Chondrocyte (in vitro differentiated cells): ENCODE results near the gene BRD7. TPM values are rescaled to one million over a fixed set of nuclear protein-coding genes. Genes with fewer than 3 reads are reported as not detected.

Source experiments
- DNase-seq: peaks from one replicate; pipeline ENCODE4 v3.0.0; 2021; ENCODE audit warnings: mixed read lengths, low spot score
- H3K27ac Mint-ChIP-seq: one replicate; pipeline ENCODE4 v1.8.0; 2021; ENCODE audit warnings: mild to moderate bottlenecking, moderate library complexity, mixed read lengths; ENCODE audit not compliant: unreplicated experiment
- H3K27me3 Mint-ChIP-seq: 2 replicates; pipeline ENCODE4 v1.8.0; 2021; ENCODE audit warnings: low read depth, mixed read lengths
- H3K36me3 Mint-ChIP-seq: 2 replicates; pipeline ENCODE4 v1.8.0; 2021; ENCODE audit warnings: low read depth, mixed read lengths
- H3K4me1 Mint-ChIP-seq: 2 replicates; pipeline ENCODE4 v1.8.0; 2021; ENCODE audit warnings: low read depth, mild to moderate bottlenecking, mixed read lengths
- H3K4me3 Mint-ChIP-seq: one replicate; pipeline ENCODE4 v1.8.0; 2021; ENCODE audit warnings: mild to moderate bottlenecking, moderate library complexity, mixed read lengths; ENCODE audit not compliant: unreplicated experiment
- H3K9me3 Mint-ChIP-seq: 2 replicates; pipeline ENCODE4 v1.8.0; 2021; ENCODE audit warnings: low read depth, mixed read lengths
- CTCF ChIP-seq: fragments of 200-600 bp; sonication (generic); IDR thresholded peaks from 2 replicates; pipeline ENCODE4 v1.5.0; 2021; ENCODE audit warnings: antibody characterized with exemption, mild to moderate bottlenecking, moderate library complexity
- total RNA-seq: library from RNA; stranded (reverse); gene quantifications from 3 replicates; pipeline ENCODE4 v1.2.1, GENCODE V29; 2021

Gene BRD7
- total RNA-seq, 1 donor from 2014 or later, result 47.6 TPM

GRCh38 chr16:50340578-50340977 lies 28.2 kb downstream of the BRD7 start:
- DNase-seq, result no peak
- H3K27ac Mint-ChIP-seq, result peak overlapping the region; percentile 33
- no peak overlapping the region for H3K4me3 Mint-ChIP-seq
- peaks cover 41% of the 10 kb centered on the region for H3K4me1 Mint-ChIP-seq
- no peaks in the 10 kb centered on the region for H3K9me3 Mint-ChIP-seq
- no peak for TF ChIP-seq CTCF
- H3K27me3 Mint-ChIP-seq, result no peaks in the 10 kb centered on the region
- peaks cover 16% of the 10 kb centered on the region for H3K36me3 Mint-ChIP-seq

GRCh38 chr16:50338371-50339231 lies 30.2 kb downstream of the BRD7 start:
- Mint-ChIP-seq H3K27ac (peak overlapping the region; percentile 1), H3K27me3 (no peaks in the 10 kb centered on the region), H3K4me1 (peaks cover 57% of the 10 kb centered on the region), H3K4me3 (no peak overlapping the region), H3K36me3 (peaks cover 9% of the 10 kb centered on the region), H3K9me3 (no peaks in the 10 kb centered on the region)
- DNase-seq, result no peak
- TF ChIP-seq CTCF, result no peak

- no peaks in the 10 kb centered on the region for H3K27me3 Mint-ChIP-seq
- TF ChIP-seq CTCF, result no peak
- H3K9me3 Mint-ChIP-seq, result peaks cover 3% of the 10 kb centered on the region
- H3K4me1 Mint-ChIP-seq, result peaks cover 62% of the 10 kb centered on the region
- no peak for DNase-seq
- peaks cover 10% of the 10 kb centered on the region for H3K36me3 Mint-ChIP-seq
- H3K4me3 Mint-ChIP-seq, result no peak overlapping the region
- H3K27ac Mint-ChIP-seq, result peak overlapping the region; percentile 39
Measured at GRCh38 chr16:50336884-50337283, 31.9 kb downstream of the BRD7 start.

- Mint-ChIP-seq H3K4me3 (no peak overlapping the region), H3K36me3 (peaks cover 14% of the 10 kb centered on the region), H3K9me3 (peaks cover 3% of the 10 kb centered on the region), H3K27ac (no peak overlapping the region), H3K27me3 (no peaks in the 10 kb centered on the region), H3K4me1 (peaks cover 56% of the 10 kb centered on the region)
- DNase-seq, result no peak
- no peak for TF ChIP-seq CTCF
Measured at GRCh38 chr16:50335196-50335958, 33.4 kb downstream of the BRD7 start.
